Hindlimb muscle (tissue), 1 donor: ENCODE results near the gene NAA40. TPM values are rescaled to one million over a fixed set of nuclear protein-coding genes. Genes with fewer than 3 reads are reported as not detected.

Experiments used
- DNase-seq: peaks from one replicate; pipeline ENCODE4 v3.0.0-alpha.2; 2013
- polyA plus RNA-seq: library from polyadenylated mRNA; unstranded; fragments of 120-200 nt; gene quantifications from one replicate; pipeline ENCODE4 v1.2.1, GENCODE V29; 2013; ENCODE audit not compliant: insufficient read length

Gene NAA40
- polyA plus RNA-seq, 1 donor, result 17.1 TPM

DNA sequence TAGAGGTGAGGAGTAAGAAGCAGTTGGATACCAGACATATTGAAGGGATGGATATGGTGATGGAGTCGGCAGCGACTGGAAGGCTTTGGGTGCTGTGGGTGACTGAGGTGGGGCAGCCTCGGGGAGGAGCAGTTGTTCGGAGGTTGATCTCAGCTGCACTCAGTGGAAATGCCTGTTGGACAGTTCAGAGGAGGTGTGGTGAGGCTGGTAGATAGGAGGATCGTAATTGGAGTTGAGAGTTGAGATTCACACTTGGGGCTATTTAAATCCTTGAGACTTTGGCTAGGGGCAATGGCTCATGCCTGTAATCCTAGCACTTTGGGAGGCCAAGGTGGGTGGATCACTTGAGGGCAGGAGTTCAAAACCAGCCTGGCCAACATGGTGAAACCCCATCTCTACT lies 54.3 kb downstream of the NAA40 start:
- no peak for DNase-seq

DNA sequence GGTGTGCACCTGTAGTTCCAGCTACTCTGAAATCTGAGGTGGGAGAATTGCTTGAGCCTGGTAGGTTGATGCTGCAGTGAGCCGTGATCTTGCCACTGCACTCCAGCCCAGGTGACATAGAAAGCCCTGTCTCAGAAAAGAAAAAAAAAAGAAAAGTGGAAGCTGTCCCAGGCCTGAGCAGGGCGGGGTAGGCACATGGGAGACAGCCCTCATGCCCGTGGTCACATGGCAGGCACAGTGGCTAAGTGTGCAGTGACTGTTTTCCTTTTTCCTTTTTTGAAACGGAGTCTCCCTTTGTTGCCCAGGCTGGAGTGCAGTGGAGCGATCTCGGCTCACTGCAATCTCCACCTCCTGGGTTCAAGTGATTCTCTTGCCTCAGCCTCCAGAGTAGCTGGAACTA lies 55.2 kb downstream of the NAA40 start:
- DNase-seq, result no peak

DNA sequence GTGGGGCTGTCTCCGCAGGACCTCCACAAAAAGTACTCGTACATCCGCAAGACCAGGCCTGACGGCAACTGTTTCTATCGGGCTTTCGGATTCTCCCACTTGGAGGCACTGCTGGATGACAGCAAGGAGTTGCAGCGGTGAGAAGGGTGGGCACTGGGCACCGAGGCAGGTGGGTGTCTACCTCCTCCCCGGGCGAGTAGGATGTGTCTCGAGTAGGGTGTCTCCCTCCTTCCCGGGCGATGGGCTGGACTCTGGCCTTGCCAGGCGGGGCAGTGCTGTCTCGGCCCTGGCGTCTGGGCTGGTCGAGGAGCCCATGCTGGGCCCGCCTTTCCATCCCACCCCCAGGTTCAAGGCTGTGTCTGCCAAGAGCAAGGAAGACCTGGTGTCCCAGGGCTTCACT lies 57.7 kb downstream of the NAA40 start:
- DNase-seq, result no peak

DNA sequence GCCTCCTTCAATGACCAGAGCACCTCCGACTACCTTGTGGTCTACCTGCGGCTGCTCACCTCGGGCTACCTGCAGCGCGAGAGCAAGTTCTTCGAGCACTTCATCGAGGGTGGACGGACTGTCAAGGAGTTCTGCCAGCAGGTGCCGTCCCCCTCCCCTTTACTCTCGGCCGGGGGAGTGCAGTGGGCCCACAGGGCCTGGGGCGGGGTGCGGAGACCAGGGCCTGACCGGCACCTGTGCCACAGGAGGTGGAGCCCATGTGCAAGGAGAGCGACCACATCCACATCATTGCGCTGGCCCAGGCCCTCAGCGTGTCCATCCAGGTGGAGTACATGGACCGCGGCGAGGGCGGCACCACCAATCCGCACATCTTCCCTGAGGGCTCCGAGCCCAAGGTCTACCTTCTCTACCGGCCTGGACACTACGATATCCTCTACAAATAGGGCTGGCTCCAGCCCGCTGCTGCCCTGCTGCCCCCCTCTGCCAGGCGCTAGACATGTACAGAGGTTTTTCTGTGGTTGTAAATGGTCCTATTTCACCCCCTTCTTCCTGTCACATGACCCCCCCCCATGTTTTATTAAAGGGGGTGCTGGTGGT lies 58.4 kb downstream of the NAA40 start:
- no peak for DNase-seq

DNA sequence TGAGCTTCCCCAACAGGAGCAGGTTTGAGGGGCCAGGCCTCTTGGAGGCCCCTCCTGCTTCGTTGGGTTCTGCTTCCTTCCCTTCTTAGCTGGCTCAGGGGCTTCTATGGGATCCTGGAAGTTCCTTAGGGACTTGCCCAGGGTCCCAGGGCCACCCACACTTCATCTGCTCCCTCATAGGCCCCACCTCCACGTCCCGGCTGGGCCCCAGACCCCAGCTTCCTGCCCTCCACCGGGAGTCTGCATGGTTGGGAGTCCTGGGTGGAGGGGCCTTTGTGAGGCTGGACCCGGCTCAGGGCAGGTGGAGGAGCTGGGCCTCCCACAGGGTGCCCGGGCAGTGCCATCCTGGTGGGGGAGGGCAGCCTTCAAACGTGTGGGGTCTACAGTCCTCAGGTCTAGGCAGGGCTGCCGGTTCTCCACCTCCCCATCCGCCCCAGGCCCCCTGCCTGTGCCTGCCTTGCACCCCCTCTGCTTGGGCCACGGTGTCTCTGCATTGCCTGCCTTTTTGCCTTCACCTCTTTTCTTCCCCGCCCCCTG lies 59.1 kb downstream of the NAA40 start:
- no peak for DNase-seq

DNA sequence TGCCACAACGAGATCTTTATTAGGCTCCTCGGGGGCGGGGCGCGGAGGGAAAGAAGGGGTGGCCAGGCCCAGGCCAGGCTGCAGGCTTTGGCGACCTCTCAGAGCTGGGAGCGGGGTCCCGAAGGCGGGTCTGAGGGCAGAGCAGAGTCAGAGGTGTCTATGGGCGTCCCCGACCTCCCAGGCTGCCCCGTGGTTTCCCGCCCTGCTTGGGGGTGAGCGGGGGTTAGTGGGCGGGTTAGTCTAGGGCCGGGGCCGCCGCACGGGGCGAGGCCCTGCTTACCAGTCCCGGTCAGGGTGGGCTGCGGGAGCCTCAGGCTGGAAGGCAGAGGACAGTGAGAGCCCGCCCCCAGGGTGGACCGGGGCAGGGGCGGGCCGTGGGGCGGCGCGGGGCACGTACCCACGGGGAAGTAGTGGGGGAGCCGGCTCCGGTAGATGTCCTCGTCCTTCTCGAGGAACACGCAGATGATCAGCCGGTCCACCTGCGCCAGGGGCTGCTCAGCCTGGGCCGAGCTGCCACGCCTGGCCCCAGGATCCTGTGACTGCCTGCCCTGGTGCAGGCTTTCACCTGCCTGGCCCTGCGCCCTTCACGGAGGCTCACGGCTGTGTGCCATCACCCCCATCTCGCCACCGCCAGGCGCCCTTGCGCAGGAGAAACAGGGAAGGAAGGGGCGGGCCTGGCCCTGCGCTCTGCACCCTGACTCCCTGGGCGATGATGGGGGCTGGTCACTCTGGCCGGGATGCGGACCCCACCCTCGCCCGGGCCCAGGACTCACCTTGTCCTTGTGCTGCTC lies 60.0 kb downstream of the NAA40 start:
- DNase-seq, result no peak

DNA sequence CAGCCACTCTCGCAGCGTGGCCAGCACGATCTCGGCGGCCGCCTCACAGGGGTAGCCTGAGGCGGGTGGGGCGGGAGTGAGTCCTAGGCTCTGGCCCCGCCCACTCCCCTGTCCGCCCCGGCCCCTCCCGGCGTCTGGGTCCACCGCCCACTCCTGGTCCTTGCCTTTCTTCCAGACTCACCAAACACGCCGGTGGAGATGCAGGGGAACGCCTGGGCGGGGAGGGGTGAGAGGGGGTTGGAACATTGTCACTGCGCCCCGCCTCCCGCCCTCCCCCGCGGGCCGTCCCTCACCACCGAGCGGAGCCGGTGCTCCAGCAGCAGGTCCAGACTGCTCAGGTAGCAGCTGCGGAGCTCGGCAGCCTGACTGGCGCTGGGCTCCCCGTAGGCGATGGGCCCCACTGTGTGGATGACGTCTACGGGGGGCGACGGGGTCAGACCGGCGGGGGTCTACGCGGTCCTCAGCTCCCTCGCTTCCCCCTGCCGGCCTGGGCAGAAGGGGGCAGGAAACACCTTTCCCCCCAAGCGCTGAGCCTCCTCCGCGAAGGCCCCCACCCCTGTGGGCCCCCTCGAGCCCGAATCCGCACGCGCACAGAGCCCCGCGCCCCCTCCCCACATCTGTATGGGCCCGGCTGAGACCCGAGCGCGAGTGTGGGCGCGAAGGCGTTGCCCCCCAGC lies 60.7 kb downstream of the NAA40 start:
- peak; percentile 43 for DNase-seq

DNA sequence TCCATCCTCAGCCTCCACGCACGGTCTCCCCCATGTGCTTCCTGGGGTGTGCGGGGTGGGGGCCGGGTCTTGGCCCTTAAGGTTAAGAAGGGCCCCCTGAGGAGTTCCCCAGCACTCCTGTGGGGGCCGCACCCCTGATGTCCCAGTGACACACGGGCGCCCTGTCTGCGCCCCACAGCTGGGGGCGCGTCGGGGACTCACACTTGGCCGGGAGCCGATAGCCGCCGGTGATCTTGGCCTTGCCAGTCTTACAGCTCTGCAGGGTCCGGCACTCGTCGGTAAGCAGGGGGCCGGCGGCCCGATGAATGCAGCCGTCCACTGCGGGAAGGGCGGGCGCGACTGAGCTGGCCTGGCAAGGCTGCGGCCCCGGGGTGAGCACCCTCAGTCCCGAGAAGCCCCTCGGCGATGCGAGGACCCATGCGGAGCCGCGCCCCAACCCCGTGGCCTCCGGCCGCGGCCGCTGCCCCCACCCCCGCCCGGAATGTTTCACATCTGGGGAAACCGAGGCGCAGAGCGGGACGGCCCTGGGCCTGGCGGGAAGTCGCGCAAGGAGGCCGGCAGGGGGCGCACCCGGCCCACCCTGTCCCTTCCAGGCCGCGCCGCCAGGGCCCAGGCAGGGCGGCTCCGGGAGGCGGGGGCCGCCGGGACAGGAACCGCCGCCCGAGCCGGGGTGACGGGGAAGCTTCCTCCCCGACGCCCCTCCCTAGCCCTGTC lies 61.4 kb downstream of the NAA40 start:
- DNase-seq, result peak; percentile 87

DNA sequence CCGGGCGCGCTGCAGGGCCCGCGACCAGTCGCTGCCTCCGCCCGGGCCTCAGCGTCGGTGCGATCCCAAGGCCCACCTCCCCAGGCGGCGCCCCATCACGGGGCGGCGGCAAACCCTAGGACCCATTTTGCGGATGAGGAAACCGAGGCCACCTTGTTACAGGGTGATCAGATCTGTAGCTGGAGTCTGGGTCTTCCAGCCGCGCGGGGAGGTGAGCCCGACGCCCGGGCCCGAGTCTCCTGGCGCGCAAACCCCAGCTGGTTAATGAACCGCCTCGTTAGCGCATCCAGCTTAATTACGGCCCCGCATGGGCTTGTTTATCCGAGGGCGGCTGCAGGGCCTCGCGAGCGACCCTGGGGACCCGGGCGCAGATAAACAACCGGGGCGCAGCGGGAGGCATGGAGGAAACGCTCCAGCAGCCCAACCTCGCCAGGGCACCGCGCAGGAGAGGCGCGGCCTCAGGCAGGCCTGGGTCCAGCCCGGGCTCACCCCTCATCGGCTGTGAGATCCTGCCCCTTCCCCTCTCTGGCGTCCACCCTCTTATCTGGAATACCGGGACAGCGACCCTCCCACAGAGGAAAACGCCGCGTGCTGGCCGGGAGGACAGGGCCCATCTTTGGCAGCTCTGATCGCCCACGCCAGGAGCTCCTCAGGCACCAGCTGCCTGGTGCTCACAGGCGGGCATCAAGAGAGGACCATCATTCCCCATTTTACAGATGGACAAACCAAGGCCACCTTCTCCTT lies 62.1 kb downstream of the NAA40 start:
- no peak for DNase-seq

DNA sequence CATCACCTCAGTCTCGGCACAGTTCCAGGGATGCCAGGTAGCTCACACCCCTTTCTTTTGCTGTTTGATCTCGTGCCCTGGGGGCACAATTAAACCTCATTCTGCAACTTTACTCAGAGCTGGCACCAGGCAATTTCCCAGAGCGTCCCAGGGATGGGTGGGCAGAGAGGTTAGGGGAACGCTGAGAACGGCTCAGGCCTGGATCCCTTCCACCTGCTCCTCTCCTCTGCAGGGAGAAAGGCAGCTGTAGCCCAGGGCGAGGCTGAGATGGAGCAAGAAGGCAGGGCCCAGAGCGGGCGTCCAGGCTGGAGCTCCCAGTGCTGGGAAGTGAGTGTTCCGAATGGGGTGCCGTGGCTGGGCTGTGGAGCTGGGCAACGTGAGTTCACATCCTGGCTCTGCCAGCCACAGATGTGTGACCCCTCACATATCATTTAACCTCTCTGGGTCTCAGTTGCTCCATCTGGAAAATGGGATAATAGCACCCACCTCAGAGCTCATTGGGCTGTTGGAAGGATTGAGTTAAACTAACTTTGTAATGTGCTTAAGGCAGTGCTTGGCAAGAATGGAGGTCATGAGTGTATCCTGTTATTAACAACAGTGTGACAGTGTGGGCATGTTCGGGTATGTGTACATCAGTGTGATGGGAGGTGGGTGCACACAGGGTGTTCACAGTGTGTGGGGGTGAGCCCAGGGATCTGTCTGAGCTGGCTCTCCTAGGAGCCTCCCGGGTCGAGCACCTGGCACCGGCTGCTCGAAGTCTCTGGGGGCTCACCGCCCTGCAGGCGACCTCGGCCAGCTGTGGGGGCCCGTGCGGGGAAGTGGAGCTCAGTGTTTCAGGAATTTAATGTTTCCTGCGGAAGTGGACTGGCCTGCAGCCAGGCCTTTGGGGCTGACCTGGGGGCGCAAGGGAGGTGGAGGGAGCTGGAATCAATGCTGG lies 63.0 kb downstream of the NAA40 start:
- DNase-seq, result peak; percentile 75

DNA sequence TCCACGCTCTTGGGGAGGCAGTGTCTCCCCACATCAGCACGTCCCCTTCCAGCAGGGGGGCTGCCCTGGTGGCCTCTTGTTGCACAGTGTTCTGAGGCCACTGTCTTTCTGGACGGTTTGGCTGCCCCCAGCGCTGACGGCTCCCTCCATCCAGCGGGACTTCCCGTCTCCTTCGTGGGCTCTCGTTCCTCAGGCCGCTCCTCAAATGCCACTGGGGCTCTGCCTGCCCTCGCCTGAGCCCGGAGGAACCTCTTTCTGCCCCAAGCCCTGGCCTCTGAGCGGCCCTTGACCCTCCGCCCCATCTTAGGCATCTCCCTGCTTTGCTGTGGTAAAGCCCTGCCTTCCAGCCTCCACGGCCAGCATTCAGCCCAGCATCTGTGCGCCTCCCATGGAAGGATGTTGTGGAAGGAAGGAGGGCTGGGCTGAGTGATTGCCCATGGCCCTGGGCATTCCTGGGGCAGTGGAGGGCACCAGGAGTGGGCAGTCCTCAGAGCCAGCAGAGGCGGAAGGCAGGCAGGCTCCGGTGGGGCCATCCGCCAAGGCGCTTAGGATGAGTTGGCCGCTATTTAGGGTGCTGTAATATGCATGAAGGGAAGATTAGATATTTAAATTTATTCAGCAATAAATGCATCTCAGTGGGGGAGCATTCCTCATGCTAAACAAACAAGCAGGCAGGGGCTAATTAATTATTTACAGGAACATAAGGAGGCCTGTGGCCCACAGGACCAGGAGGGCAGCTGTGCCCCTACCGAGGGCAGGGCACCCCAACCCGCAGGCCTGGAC lies 65.2 kb downstream of the NAA40 start:
- no peak for DNase-seq

DNA sequence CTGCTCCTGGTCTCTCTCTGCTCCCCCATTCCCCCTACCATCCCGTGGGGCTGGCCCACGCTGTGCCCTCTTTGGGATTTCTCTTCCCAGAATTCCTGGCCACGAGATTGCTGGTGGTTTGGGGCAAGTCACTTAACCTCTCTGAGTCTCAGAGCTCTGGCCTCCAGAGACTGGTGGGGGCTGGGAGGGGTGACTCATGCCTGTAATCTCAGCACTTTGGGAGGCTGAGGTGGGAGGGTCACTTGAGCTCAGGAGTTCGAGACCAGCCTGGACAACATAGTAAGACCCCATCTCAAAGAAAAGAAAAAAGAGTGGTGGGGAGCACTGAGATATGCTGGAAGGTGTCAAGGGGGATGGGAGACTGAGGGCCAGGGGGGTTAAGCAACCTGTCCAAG lies 65.8 kb downstream of the NAA40 start:
- no peak for DNase-seq

DNA sequence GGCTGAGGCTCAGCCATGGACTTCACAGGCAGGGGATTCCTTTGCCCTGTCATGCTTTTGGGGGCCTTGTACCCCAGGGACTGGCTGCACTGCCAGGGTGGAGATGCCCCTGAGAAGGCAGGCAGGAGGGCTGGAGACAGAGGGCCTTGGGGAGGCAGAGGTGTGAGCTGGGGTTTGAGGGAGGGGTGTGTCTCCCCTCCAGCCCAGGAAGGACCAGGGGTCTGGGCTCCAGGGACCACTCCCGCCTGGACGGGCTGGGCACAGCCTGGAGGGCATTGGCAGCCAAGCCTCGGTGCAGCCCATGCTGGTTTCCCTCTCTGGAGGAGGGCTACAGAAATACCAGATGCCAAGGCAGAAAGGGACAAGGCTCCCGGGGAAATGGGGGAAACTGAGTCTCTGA lies 66.9 kb downstream of the NAA40 start:
- DNase-seq, result no peak

DNA sequence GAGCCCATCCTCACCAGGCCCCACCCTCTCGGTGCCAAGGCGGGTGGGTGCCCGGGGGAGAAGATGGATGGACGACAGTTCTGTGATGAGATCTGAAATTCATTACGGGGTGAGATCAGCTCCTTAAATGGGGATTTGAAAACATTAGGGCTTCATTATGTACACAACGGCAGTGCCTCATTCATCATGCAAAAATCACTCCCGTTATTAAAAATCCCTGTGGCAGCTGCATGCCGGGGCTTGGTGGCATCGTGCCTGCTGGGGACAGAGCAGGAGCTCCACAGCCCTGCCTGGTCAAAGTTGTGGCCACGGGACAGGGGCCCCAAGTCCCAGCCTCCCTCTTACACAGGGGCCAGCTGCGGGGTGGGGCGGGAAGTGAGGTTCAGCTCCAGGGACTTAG lies 67.6 kb downstream of the NAA40 start:
- no peak for DNase-seq

Other genes starting within 250 kb of the NAA40 start
- gene ZFTA, start 170.2 kb upstream of the NAA40 start, polyA plus RNA-seq, result 35.1 TPM
- 21.3 TPM for gene SPINDOC, start 125.5 kb upstream of the NAA40 start, polyA plus RNA-seq
- gene MARK2, start 99.9 kb upstream of the NAA40 start, polyA plus RNA-seq, result 19.8 TPM
- gene RCOR2, start 21.8 kb upstream of the NAA40 start, polyA plus RNA-seq, result 11.0 TPM
- 261 TPM for gene COX8A, start 35.6 kb downstream of the NAA40 start, polyA plus RNA-seq
- gene OTUB1, start 47.4 kb downstream of the NAA40 start, polyA plus RNA-seq, result 49.5 TPM
- gene FLRT1, start 96.9 kb downstream of the NAA40 start, polyA plus RNA-seq, result 2.8 TPM
- gene MACROD1, start 227.1 kb downstream of the NAA40 start, polyA plus RNA-seq, result 77.9 TPM
- gene STIP1, start 247.2 kb downstream of the NAA40 start, polyA plus RNA-seq, result 125 TPM